HepG2 (cell line): ENCODE data around the gene GRB10. TPM values are rescaled to one million over a fixed set of nuclear protein-coding genes. Genes with fewer than 3 reads are reported as not detected.

Experiments used
- ATAC-seq: fragments of 200-7000 bp; cut with Tn5 transposase; 3 replicates; pipeline ENCODE4 v1.9.1; 2020; ENCODE audit warnings: mild to moderate bottlenecking, moderate library complexity
- BruUV-seq: library from RNA; stranded (reverse); fragments of 400-500 nt; replicated peaks from 2 replicates; lab custom pipeline; 2021; lab: Mats Ljungman, UMichigan
- CTCF ChIA-PET: fragments of 300-600 bp; formaldehyde crosslinking; extraction: SDS; loops from one replicate; lab custom pipeline; 2021; ENCODE audit warnings: low total read pairs, inconsistent platforms, low intra/inter-chr PET ratio; lab: Yijun Ruan, JAX
- POLR2A ChIA-PET: fragments of 350-600 bp; sonication (Branson Sonifier 250); formaldehyde crosslinking; loops from one replicate; lab custom pipeline; 2020; ENCODE audit warnings: antibody characterized with exemption, inconsistent platforms; lab: Yijun Ruan, JAX
- DNase-seq: peaks from one replicate; pipeline ENCODE4 v3.0.0-alpha.2; 2015; ENCODE audit warnings: low spot score
- FAIRE-seq: peaks from 3 replicates; lab custom pipeline; 2011; peaks lifted over from hg19 to GRCh38; lab: Jason Lieb, UNC
- H2AFZ ChIP-seq: one replicate; pipeline ENCODE4 v1.6.1; 2011; ENCODE audit warnings: low read length, inconsistent platforms
- H3K27ac ChIP-seq: fragments of 300-600 bp; 3 replicates; pipeline ENCODE4 v1.8.0; 2011; ENCODE audit warnings: mixed run types, mild to moderate bottlenecking, mixed read lengths, low read length, inconsistent platforms; ENCODE audit not compliant: insufficient read depth; ENCODE audit errors: extremely low read length
- H3K27me3 ChIP-seq, 2 experiments: fragments of 200-600 bp in 1 of 2; 2 replicates in 1 of 2; 3 replicates in 1 of 2; pipeline versions ENCODE4 v1.6.0 to v1.8.0; 2011; ENCODE audit warnings: low read length in 2 of 2, mild to moderate bottlenecking in 2 of 2, moderate library complexity in 2 of 2, inconsistent platforms in 1 of 2; ENCODE audit not compliant: insufficient read depth in 2 of 2, control insufficient read depth in 1 of 2
- H3K36me3 ChIP-seq, 2 experiments: fragments of 200-600 bp in 1 of 2; replicated peaks in 1 of 2; 2 replicates in 1 of 2; 3 replicates in 1 of 2; pipeline versions ENCODE4 v1.5.1 to v1.8.0; 2011; ENCODE audit warnings: low read length in 2 of 2, inconsistent platforms in 1 of 2; ENCODE audit not compliant: insufficient read depth in 2 of 2, control insufficient read depth in 1 of 2
- H3K4me1 ChIP-seq: 2 replicates; pipeline ENCODE4 v1.5.1; 2012; ENCODE audit warnings: low read length, inconsistent platforms; ENCODE audit not compliant: insufficient read depth
- H3K4me2 ChIP-seq: 2 replicates; pipeline ENCODE4 v1.6.0; 2011; ENCODE audit warnings: low read depth, low read length, inconsistent platforms
- H3K4me3 ChIP-seq, 3 experiments: fragments of 200-600 bp in 1 of 3; sonication (generic), shearing (Covaris generic) in 1 of 3; replicated peaks in 1 of 3; 2 replicates each; pipeline ENCODE4 v1.5.1; 2011 to 2016; ENCODE audit warnings: low read length in 3 of 3, inconsistent platforms in 2 of 3, low read depth in 2 of 3, mild to moderate bottlenecking in 2 of 3, control low read depth in 1 of 3, mixed read lengths in 1 of 3; ENCODE audit not compliant: insufficient read depth in 1 of 3
- H3K79me2 ChIP-seq: one replicate; pipeline ENCODE4 v1.6.1; 2011; ENCODE audit warnings: low read length, inconsistent platforms; ENCODE audit not compliant: insufficient read depth
- H3K9ac ChIP-seq: 2 replicates; pipeline ENCODE4 v1.6.0; 2011; ENCODE audit warnings: mild to moderate bottlenecking, low read depth, low read length, inconsistent platforms; ENCODE audit not compliant: insufficient read depth
- H3K9me3 ChIP-seq: 2 replicates; pipeline ENCODE4 v1.5.1; 2012; ENCODE audit warnings: mild to moderate bottlenecking, low read length
- H4K20me1 ChIP-seq: 2 replicates; pipeline ENCODE4 v1.6.0; 2011; ENCODE audit warnings: inconsistent platforms, mild to moderate bottlenecking, low read length, moderate library complexity; ENCODE audit not compliant: insufficient read depth
- AGO2 ChIP-seq: fragments of 200-400 bp; formaldehyde crosslinking; optimal IDR thresholded peaks from 2 replicates; pipeline ENCODE3; 2017; ENCODE audit warnings: mild to moderate bottlenecking, low read depth, low read length, moderate library complexity
- SMAD9 ChIP-seq: sonication (generic); formaldehyde crosslinking; IDR thresholded peaks from 2 replicates; pipeline ENCODE4 v1.5.1; 2020; ENCODE audit warnings: mild to moderate bottlenecking, missing genetic modification reagents
- ZKSCAN8 ChIP-seq: IDR thresholded peaks from 2 replicates; pipeline ENCODE4 v1.6.1; 2016; ENCODE audit warnings: borderline replicate concordance, missing genetic modification reagents, missing compliant biosample characterization
- ZNF205 ChIP-seq: IDR thresholded peaks from 2 replicates; pipeline ENCODE4 v1.6.1; 2018; ENCODE audit warnings: missing biosample characterization, missing genetic modification reagents
- WGBS: methylation state at CpG from one replicate; pipeline ENCODE4 v1.1.6; 2017; ENCODE audit warnings: low lambda C conversion rate; 5-methylcytosine and 5-hydroxymethylcytosine counted together
- in situ Hi-C: cut with HindIII; loops from 2 replicates; pipeline ENCODE4 v1.10.0; 2017; ENCODE audit warnings: low pct_unique_long_range_greater_than_20kb; ENCODE audit not compliant: extremely low pct_ligation_motif_present
- intact Hi-C: fragments of 100-400 bp; cut with micrococcal nuclease; formaldehyde crosslinking; loops from one replicate; pipeline ENCODE4 v1.10.0; 2022; ENCODE audit not compliant: unreplicated experiment
- polyA plus RNA-seq, 8 experiments: library from polyadenylated mRNA; depleted of rRNA in 3 of 8; stranded (reverse) in 7 of 8; unstranded in 1 of 8; fragments of >200 nt; fragmentation: Illumina TruSeq in 4 of 8; extraction: Trizol in 4 of 8; gene quantifications; 2 replicates each; pipeline versions ENCODE4 v1.2.1 to v1.2.3, GENCODE V29; 2011 to 2016; ENCODE audit warnings: low read depth in 4 of 8, missing spikeins in 1 of 8, mixed read lengths in 1 of 8; ENCODE audit not compliant: insufficient read depth in 1 of 8
- total RNA-seq, 5 experiments: library from RNA; depleted of rRNA; stranded (reverse); fragments of >200 nt; fragmentation: Illumina TruSeq; extraction: Trizol; gene quantifications; 2 replicates each; pipeline ENCODE4 v1.2.3, GENCODE V29; 2016; ENCODE audit warnings: low read depth in 1 of 5
- TF ChIP-seq, protein P1 (sequence below): sonication (generic); formaldehyde crosslinking; IDR thresholded peaks from 2 replicates; pipeline ENCODE4 v1.4.0; 2020; ENCODE audit warnings: missing genetic modification reagents
- TF ChIP-seq, protein P2 (sequence below): sonication (generic); formaldehyde crosslinking; IDR thresholded peaks from 2 replicates; pipeline ENCODE4 v1.8.0; 2022; ENCODE audit warnings: mild to moderate bottlenecking, missing genetic modification reagents, moderate library complexity

The GRB10 gene
- total and polyA plus RNA-seq, 2 of the 13 experiments (the other 11 are each of a cell fraction or from before 2014, with no cell fraction given): 4.0 to 6.8 TPM

DNA sequence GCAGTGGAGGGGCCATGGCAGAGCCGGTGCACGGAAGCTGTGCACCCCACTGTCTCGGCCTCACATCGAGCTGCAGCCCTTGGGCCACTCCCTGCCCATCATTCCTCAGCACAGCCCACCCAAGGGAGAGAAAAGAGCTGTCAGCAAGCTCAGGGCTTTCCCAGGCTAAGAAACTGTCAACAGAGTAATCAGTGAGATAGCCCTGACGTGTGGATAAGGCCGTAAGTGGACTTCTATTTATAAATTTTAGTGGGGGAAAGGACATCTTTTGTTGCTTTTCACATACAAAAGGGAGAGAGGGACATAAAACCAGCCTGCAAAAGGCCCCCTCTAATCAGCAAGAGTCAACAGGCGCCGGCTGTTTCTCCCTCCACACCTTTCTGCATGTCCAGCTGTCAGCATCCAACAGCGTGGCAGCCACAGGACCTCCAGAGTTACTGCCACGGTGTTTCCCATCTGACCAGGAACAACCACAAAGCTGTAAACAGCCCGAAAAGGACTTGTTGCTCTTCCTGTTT, 160.7 kb downstream of the GRB10 start:
- ChIA-PET CTCF (no interaction called here), POLR2A (no interaction called here)
- DNase-seq (no peak), ATAC-seq (no peak), FAIRE-seq (no peak)
- in situ Hi-C loops: no loop called here
- no peak overlapping the region for H3K9ac ChIP-seq
- intact Hi-C loops: no loop called here
- BruUV-seq: no TSS peak
- no peak overlapping the region for H3K4me3 ChIP-seq
- no peaks in the 10 kb centered on the region for H3K9me3 ChIP-seq
- no peak overlapping the region for H2AFZ ChIP-seq
- no peaks in the 10 kb centered on the region for H3K79me2 ChIP-seq
- H3K27ac ChIP-seq: no peak overlapping the region
- H3K36me3 ChIP-seq: no peaks in the 10 kb centered on the region; a peak in 1 of 5 replicates
- WGBS: 79% methylated on average over 11 of the region's 11 CpGs
- no peaks in the 10 kb centered on the region for H3K27me3 ChIP-seq
- no peaks in the 10 kb centered on the region for H3K4me1 ChIP-seq
- H4K20me1 ChIP-seq: no peaks in the 10 kb centered on the region
- no peak overlapping the region for H3K4me2 ChIP-seq
- TF ChIP-seq ZNF205 (CRISPR knock-in tag) (no peak), ZKSCAN8 (CRISPR knock-in tag) (no peak), SMAD9 (no peak), AGO2 (no peak)
- TF ChIP-seq, protein P1, sequence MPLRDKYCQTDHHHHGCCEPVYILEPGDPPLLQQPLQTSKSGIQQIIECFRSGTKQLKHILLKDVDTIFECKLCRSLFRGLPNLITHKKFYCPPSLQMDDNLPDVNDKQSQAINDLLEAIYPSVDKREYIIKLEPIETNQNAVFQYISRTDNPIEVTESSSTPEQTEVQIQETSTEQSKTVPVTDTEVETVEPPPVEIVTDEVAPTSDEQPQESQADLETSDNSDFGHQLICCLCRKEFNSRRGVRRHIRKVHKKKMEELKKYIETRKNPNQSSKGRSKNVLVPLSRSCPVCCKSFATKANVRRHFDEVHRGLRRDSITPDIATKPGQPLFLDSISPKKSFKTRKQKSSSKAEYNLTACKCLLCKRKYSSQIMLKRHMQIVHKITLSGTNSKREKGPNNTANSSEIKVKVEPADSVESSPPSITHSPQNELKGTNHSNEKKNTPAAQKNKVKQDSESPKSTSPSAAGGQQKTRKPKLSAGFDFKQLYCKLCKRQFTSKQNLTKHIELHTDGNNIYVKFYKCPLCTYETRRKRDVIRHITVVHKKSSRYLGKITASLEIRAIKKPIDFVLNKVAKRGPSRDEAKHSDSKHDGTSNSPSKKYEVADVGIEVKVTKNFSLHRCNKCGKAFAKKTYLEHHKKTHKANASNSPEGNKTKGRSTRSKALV (CRISPR knock-in tag): no peak
- TF ChIP-seq, protein P2, sequence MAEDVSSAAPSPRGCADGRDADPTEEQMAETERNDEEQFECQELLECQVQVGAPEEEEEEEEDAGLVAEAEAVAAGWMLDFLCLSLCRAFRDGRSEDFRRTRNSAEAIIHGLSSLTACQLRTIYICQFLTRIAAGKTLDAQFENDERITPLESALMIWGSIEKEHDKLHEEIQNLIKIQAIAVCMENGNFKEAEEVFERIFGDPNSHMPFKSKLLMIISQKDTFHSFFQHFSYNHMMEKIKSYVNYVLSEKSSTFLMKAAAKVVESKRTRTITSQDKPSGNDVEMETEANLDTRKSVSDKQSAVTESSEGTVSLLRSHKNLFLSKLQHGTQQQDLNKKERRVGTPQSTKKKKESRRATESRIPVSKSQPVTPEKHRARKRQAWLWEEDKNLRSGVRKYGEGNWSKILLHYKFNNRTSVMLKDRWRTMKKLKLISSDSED (CRISPR knock-in tag): no peak
